AG04450 (cell line): ENCODE results near the gene PROZ. TPM values are rescaled to one million over a fixed set of nuclear protein-coding genes. Genes with fewer than 3 reads are reported as not detected.

ENCODE experiments used
- CTCF ChIA-PET: fragments of 300-600, 350-600 bp; formaldehyde crosslinking; extraction: SDS; loops from one replicate; lab custom pipeline; 2022; ENCODE audit warnings: antibody characterized with exemption, inconsistent platforms; lab: Charles Lee
- POLR2A ChIA-PET: fragments of 350-600 bp; formaldehyde crosslinking; extraction: SDS; loops from one replicate; lab custom pipeline; 2021; ENCODE audit warnings: antibody characterized with exemption, inconsistent platforms; lab: Yijun Ruan, JAX
- DNase-seq: peaks from one replicate; pipeline ENCODE4 v3.0.0-alpha.2; 2011; ENCODE audit warnings: low read depth, low spot score
- H3K27ac ChIP-seq: one replicate; pipeline ENCODE4 v1.5.1; 2012; ENCODE audit warnings: low read depth, low read length, control low read depth
- H3K27me3 ChIP-seq: one replicate; pipeline ENCODE4 v1.6.0; 2012; ENCODE audit warnings: low read length; ENCODE audit not compliant: control insufficient read depth, insufficient read depth
- H3K4me3 ChIP-seq: 2 replicates; pipeline ENCODE4 v1.5.1; 2011; ENCODE audit warnings: mild to moderate bottlenecking, low read depth, low read length, control low read depth
- H3K9me3 ChIP-seq: 2 replicates; pipeline ENCODE4 v1.5.1; 2012; ENCODE audit warnings: low read length; ENCODE audit not compliant: control insufficient read depth, insufficient read depth
- polyA plus RNA-seq: library from polyadenylated mRNA; depleted of rRNA; stranded (reverse); fragments of >200 nt; gene quantifications from 2 replicates; pipeline ENCODE4 v1.2.3, GENCODE V29; 2011
- TF ChIP-seq, protein P1 (sequence below): IDR thresholded peaks from 2 replicates; pipeline ENCODE4 v1.5.1; 2011; ENCODE audit warnings: low read depth, low read length, control low read depth, inconsistent platforms

PROZ gene
- polyA plus RNA-seq, 1 experiment: not detected

DNA sequence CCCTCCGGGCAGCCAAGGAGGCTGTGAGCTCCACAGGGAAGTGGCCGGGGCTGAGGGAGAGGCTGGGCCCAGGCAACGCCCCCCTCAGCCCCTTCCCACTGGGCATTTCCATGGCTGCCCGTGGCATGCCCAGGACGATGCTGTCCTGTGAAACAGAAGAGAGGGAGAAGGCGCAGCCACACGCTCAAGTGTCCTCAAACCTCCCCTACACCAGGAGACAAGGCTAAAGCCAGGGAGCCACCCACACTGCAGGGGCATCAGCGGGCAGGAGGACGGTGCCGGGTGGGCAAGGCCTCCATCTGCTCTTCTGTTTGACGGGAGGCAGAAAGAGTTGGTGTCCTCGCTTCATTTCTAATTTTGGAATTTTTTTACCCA, 14.2 kb upstream of the PROZ start:
- no peak overlapping the region for H3K27ac ChIP-seq
- TF ChIP-seq, protein P1, sequence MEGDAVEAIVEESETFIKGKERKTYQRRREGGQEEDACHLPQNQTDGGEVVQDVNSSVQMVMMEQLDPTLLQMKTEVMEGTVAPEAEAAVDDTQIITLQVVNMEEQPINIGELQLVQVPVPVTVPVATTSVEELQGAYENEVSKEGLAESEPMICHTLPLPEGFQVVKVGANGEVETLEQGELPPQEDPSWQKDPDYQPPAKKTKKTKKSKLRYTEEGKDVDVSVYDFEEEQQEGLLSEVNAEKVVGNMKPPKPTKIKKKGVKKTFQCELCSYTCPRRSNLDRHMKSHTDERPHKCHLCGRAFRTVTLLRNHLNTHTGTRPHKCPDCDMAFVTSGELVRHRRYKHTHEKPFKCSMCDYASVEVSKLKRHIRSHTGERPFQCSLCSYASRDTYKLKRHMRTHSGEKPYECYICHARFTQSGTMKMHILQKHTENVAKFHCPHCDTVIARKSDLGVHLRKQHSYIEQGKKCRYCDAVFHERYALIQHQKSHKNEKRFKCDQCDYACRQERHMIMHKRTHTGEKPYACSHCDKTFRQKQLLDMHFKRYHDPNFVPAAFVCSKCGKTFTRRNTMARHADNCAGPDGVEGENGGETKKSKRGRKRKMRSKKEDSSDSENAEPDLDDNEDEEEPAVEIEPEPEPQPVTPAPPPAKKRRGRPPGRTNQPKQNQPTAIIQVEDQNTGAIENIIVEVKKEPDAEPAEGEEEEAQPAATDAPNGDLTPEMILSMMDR: no peak
- POLR2A ChIA-PET: no interaction called here

DNA sequence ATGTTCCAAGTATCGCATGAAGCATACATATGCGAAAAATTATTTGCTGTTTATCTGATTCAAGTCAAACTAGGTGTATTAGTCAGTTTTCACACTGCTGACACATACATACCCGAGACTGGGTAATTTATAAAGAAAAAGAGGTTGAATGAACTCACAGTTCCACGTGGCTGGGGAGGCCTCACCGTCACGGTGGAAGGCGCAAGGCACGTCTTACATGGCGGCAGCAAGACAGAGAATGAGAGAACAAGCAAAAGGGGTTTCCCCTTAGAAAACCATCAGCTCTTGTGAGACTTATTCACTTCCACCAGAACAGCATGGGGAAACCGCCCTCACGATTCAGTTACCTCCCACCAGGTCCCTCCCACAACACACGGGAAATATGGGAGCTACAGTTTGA, 13.0 kb upstream of the PROZ start:
- no peak for DNase-seq
- H3K27me3 ChIP-seq: peaks cover 3% of the 10 kb centered on the region
- H3K27ac ChIP-seq: no peak overlapping the region
- no peaks in the 10 kb centered on the region; the same call in 1 of the 2 replicates for H3K9me3 ChIP-seq
- no peak overlapping the region for H3K4me3 ChIP-seq
- ChIA-PET CTCF (no interaction called here), POLR2A (no interaction called here)
- TF ChIP-seq, protein P1: no peak

More for the DNA sequence above, 14.2 kb upstream of the PROZ start:
- Histone ChIP-seq H3K27me3 (peaks cover 3% of the 10 kb centered on the region), H3K9me3 (no peaks in the 10 kb centered on the region; the same call in 1 of the 2 replicates), H3K4me3 (no peak overlapping the region)
- CTCF ChIA-PET: no interaction called here
- no peak for DNase-seq

DNA sequence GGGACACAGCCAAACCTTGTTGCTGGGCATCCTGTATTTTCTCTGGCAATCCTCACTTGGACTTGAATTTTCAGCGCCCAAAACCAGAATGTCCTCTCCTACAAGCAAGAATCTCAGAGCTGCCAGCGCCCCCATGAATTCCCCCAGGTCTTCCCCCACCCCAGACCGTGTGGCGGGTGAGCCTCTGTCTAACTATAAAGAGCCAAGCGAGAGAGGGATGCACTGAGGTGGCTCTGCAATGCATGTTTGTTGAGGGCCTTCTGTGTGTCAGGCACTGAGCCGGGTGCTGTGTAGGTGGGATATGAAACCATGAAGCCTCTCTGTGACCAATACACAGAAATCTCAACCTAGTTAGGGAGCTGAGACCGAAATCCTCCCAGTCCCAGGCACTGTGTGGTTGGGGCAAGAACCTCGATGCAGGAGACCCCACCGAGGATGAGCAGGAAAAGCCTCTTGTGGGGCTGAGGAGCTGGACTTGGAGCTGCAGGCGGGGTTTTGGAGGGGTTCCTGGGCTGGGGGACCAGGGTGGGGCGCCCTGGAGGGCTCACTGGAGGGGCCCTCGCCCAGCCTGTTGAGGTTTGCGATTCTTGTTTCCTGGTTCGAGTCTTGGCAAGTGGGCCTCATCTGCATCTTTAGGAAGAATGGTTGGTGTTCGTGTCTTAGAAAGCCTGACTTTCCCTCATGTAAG, 12.4 kb upstream of the PROZ start:
- Histone ChIP-seq H3K27me3 (peaks cover 3% of the 10 kb centered on the region), H3K9me3 (no peaks in the 10 kb centered on the region; the same call in 1 of the 2 replicates), H3K27ac (no peak overlapping the region), H3K4me3 (no peak overlapping the region)
- ChIA-PET CTCF (no interaction called here), POLR2A (no interaction called here)
- TF ChIP-seq, protein P1: no peak
- no peak for DNase-seq

DNA sequence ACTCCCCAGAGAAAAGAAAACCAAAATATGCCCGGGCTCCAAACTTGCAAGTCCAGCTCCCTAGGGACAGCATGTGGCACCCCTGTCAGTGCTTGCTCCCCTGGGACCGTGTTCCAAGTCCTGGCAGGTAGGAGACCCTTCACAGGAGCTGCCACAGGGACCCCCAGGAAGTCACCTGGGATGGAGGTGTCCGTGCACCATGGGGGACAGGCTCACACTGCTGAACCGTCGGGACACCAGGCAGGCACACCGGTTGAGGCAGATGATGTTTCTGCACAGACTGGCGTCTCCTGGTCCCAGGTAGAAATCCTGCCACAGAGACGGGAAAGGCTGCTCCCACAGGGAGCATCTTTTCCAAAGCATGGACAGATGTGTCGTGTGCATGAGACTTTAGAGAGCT, 11.7 kb upstream of the PROZ start:
- ChIA-PET POLR2A (no interaction called here), CTCF (no interaction called here)
- Histone ChIP-seq H3K27ac (no peak overlapping the region), H3K4me3 (no peak overlapping the region), H3K9me3 (no peaks in the 10 kb centered on the region; the same call in 1 of the 2 replicates), H3K27me3 (peaks cover 3% of the 10 kb centered on the region)
- DNase-seq: no peak
- TF ChIP-seq, protein P1: no peak

DNA sequence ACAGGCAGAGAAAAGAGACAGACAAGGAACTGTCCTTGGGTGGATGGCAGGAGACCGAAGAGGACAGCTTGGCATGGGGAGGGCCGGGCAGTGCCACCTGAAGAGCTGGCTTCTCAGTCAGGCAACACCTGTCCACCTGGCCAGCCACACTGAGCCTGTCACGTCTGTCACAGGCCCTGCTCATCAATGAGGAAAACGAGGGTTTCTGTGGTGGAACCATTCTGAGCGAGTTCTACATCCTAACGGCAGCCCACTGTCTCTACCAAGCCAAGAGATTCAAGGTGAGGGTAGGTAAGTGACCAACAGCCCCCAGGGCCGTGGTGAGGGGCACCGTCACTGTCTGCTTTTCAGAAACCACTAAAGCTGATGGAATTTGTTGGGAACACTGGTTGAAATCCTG, 11.2 kb upstream of the PROZ start:
- ChIA-PET POLR2A (no interaction called here), CTCF (no interaction called here)
- no peak for DNase-seq
- H3K4me3 ChIP-seq: no peak overlapping the region
- H3K9me3 ChIP-seq: no peaks in the 10 kb centered on the region; the same call in 1 of the 2 replicates
- TF ChIP-seq, protein P1: no peak
- peaks cover 3% of the 10 kb centered on the region for H3K27me3 ChIP-seq
- no peak overlapping the region for H3K27ac ChIP-seq
